Measurements from ENCODE around the gene PNKP.

GRCh38 chr19:49832556-49832955 lies 34.8 kb downstream of the PNKP start:
- TF ChIP-seq CTCF (conservative IDR thresholded peaks at IDR 0.05; ENCODE audit: low read depth, low read length) (no peak), EZH2phosphoT487 (IDR thresholded peaks at IDR 0.05; ENCODE audit: borderline replicate concordance, low read length) (no peak)

Data from PC-3 (cell line).